Measurements from ENCODE around the gene CLEC1A. TPM values are rescaled to one million over a fixed set of nuclear protein-coding genes. Genes with fewer than 3 reads are reported as not detected.

The CLEC1A gene, protein sequence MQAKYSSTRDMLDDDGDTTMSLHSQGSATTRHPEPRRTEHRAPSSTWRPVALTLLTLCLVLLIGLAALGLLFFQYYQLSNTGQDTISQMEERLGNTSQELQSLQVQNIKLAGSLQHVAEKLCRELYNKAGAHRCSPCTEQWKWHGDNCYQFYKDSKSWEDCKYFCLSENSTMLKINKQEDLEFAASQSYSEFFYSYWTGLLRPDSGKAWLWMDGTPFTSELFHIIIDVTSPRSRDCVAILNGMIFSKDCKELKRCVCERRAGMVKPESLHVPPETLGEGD
- not detected in 2 replicates for total RNA-seq (2014; rRNA removed; shearing (Covaris generic))
- polyA plus RNA-seq (2014; cell fraction: nucleus; rRNA removed) = not detected in 2 replicates

DNA sequence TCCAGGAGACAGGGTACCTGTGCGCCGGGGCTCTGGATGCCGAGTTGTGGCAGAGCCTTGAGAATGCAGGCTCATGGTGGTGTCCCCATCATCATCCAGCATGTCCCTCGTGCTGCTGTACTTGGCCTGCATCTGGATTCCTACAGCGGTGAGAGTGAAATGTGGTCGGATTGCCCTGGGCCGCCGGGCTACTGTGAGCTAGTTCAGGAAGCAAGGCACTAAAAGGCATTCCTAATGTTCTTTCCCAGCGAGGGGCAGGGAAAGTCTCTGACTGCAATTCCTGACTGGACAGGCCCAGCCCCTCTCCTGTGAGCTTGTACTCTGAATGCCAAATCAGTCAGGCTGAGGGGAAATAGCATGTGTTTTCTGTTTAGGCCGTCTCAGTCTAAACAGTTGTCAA, at the start of gene CLEC1A:
Gene CLEC1A (minus strand): TSS at position 195 of the 400 bp plus-strand sequence. CDS start 63 bp downstream, at position 132.
- no peak for DNase-seq (ENCODE audit: extremely low read depth, low read depth)

DNA sequence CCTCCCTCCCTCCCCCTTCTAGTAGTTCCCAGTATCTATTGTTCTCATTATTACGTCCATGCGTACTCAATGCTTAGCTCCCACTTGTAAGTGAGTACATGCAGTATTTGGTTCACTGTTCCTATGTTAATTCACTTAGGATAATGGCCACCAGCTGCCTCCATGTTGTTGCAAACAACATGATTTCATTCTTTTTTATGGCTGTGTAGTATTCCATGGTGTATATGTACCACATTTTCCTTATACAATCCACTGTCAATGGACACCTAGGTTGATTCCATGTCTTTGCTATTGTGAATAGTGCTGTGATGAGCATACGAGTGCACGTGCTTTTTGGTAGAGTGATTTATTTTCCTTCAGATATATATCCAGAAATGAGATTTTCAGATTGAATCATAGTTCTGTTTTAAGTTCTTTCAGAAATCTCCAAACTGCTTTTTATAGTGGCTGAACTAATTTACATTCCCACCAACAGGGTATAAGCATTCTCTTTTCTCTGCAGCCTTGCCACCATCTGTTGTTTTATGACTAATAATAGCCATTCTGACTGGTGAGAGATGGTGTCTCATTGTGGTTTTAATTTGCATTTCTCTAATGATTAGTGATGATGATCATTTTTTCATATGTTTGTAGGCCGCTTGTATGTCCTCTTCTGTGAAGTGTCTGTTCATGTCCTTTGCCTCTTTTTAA, 49.1 kb upstream of the CLEC1A start:
- DNase-seq (ENCODE audit: extremely low read depth, low read depth) = no peak

DNA sequence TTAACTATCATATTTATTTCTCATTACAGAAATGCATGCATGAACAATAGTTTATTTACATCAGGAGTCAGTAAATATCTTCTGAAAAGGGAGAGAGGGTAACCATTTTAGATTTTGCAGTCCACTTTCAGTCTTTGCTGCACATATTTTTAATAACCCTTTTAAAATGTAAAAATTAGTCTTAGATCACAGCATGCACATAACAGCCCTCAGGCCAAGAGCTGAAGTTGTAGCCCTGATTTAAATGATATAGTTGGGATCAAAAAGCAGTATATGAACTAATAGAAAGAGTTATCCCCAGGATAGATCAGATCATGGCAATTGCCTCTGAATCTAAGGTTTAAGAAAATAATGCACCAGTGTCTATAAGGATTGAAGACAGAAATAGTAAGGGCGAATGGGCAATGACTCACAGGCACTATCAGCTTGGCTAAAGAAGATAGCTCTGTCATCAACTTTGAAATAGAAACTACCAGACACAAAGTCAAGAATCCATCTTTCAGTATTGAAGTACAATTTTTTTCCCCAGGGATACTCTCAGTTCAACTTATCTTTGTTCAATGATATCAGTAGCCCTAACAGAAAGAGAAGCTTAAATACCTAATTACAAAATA, 44.3 kb upstream of the CLEC1A start:
- no peak for DNase-seq (ENCODE audit: extremely low read depth, low read depth)

DNA sequence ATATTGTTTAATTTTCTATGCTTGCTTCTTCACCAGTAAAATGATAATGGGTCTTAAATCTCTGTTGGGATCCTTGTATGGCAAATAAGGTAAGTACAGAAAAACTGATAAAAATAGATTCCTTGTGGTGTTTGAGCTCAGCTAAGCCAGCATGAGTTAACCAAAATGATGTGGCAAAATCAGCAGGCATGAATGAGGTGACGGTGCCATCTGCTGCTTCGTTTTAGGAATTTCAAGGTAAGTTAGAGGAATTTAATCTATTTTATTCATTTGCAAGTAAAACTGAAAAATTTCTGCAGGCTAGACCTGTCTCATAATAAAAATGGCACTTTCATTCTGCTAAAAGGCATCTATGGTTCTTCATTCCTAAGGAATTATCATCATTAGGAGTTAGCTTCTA, 41.2 kb upstream of the CLEC1A start:
- DNase-seq (ENCODE audit: extremely low read depth, low read depth) = peak; percentile 53

DNA sequence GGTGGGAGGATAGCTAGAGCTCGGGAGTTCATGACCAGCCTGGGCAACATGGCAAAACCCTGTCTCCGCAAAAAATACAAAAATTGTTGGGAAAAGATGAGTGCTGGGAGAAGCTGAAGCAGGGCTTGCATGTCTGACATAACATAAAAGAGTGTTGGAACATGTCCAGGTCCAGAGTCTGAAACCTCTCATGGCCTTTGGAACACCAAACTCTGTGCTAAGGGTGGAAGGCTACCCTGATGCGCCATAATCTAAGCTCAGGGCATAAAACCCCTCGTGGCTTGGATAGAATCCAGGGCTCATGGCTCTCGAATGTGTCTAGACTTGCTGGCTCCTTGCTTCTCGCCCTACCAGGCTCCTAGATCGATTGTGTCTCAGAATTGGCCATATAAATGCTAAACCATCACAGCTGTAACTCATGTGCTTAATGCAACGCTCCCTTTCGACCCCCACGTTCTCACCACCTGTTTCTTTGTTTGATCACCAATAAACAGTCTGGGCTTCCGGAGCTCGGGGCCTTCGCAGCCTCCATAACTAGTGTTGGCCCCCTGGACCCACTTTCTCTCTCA, 37.9 kb upstream of the CLEC1A start:
- no peak for DNase-seq (ENCODE audit: extremely low read depth, low read depth)

DNA sequence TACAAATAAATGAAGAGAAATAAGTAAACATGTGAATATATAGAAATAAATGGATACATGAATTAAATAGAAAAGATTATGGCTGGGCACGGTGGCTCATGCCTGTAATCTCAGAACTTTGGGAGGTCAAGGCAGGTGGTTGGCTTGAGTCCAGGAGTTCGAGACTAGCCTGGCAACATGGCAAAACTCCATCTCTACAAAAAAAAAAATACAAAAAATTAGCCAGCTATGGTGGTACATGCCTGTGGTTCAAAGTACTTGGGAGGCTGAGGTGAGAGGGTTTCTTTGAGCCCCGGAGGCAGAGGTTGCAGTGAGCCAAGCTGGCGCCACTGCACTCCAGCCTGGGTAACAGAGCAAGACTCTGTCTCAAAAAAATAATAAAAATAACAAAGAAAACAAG, 36.3 kb upstream of the CLEC1A start:
- no peak for DNase-seq (ENCODE audit: extremely low read depth, low read depth)

DNA sequence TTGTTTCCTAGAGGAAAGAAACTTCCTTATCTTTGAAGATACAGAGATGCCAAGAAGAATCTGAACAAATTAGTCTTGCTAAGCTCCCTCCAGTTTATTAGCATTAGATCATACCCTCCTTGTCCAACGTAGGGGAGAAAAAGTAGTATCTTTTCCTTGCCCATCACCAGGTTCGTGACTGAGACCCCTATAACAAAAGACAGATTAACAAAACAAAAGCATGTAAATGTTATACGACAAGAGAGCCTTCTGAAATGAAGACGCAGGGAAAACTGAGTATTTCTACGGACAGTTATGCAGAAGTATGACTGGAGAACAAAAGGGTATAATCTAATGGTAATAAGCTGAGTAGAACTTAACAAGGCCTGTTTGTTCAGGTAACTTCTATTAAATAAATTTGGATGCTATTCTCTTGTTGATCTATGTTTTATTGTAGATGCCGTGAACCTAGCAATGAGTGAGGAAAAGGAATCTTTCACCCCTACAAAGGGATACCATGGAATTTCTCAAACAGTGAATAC, 34.1 kb upstream of the CLEC1A start:
- no peak for DNase-seq (ENCODE audit: extremely low read depth, low read depth)

DNA sequence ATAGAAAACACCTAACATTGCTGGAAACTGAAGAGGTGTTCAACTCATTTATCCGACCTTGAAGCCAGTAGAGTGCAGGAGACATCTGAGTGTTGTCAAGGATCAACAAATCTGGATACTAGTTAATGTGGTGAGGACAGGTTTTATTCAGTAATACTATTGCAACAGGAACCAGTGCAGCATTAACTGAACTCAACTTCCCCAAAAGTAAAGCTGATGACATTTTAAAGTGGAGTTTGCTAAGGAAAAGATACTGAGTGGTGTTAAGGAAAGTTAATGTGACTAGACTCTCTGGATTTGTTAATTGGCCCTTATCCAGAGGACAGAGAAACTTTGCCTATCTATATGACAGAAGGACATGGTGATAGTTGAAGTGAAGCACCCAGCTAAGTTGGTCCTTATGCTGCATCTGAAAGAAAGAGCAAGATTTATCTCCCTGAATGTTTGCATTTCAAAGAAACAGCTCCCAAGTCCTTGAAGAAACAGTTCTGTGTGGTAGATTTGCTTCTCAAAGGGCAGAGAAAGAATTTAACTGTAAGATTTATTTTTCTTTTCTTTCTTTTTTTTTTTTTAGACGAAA, 32.4 kb upstream of the CLEC1A start:
- DNase-seq (ENCODE audit: extremely low read depth, low read depth) = no peak

DNA sequence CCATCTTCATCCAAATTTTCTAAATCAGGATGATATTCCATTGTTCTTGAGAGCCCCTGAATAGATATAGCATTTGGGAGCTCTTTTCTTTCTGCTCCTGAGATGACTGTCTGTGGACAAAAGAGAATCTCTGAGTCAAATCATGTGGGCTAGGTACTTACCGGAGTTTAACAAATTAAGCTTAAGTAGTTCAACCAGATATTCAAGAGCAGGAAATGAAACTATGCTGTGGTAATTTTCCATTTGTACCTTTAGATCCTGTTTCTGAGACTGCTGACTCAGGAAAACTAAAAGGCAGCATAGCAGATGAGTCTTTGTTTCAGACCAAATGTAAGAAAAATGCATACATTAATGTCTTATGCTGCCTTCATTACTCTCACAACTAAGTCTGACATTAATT, 31.3 kb upstream of the CLEC1A start, which contains the start of gene CLEC7A:
Gene CLEC7A (minus strand): TSS at position 158 of the 400 bp plus-strand sequence. CDS start 117 bp downstream, at position 41.
- no peak for DNase-seq (ENCODE audit: extremely low read depth, low read depth)

DNA sequence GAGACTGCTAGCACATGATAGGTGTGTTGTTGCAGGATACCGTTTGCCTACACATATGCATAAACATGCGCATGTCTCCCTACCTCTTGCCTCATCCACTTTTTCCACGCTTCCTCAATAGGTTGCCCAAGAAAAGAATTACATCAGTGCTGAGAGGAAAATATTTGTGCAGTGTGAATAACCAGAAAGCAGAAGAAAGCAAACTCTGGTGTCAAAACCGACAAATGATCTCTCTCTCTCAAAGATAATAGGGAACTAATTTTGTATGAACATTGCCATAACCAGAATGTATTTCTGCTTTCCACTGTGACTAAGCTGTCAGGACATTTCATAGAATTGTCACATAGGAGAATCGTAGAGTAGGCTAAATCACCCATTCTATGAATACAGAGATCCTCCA, 29.9 kb upstream of the CLEC1A start:
- no peak for DNase-seq (ENCODE audit: extremely low read depth, low read depth)

DNA sequence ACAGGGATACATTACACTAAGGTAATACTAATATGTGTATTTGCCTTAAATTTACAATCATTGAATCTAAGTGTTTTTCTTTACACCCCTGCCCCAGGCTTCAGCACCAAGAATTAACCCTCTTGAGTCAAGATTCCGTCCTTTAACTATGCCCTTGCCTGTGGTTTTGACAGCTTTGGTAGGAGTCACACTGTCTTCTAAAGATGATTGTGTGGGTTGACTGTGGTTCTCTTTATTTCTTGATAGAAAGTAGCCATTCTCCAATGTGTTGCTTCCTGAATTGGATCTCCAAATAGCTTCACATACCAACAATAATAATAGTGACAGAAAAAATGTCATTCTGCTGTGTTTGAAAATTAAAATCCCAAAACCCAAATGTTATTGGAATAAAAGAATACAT, 27.6 kb upstream of the CLEC1A start:
- DNase-seq (ENCODE audit: extremely low read depth, low read depth) = no peak

DNA sequence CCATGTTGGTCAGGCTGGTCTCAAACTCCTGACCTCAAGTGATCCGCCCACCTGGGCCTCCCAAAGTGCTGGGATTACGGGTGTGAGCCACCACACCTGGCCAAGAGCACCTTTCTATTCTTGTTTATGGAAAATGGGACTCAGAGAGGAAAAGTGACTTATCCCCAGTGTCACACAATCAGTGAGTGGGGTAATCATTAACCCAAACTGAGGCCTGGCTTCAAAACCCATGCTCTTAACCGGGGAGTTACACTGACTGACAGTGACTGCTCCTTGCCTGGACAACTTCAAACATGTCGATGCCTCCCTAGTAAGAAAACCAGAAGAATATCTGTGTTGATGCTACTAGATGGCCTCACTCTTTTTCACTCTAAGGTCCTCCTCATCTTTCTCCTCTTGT, 23.9 kb upstream of the CLEC1A start:
- DNase-seq (ENCODE audit: extremely low read depth, low read depth) = no peak

DNA sequence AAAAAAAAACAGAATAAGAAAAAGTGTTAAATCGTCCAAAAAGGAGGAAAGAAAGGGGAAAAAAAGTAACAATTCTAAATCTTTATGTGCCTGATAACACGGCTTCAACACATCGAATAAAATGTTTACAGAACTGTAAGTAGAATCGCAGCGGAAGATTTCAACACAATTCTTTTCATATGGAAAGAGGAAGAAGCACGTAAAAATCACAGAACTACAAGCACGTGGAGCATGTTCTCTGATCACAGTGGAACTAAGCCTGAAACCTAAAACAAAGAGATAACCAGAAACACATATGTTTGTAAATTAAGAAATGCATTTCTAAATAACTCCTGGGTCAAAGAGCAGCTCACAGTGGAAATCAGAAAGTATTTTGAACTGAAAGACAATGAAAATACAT, 22.5 kb upstream of the CLEC1A start:
- no peak for DNase-seq (ENCODE audit: extremely low read depth, low read depth)

DNA sequence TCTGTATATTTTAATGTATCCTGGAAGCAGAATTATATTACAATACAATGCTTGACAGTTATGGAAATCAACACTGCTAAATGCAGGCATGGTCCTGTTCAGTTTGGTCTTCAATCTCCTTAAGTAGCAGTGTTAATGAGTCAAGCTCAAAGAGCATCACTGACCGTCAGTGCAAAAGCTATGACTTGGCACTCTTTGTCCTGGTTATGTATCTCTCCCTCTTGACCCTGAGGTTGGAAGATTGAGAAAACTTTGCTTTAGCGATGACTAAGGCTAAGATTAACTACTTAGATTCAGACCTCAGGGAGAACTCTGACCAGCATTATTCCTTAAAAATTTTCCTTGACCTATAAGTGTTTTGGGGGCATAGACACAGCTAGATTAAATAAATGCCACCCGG, 20.3 kb upstream of the CLEC1A start:
- no peak for DNase-seq (ENCODE audit: extremely low read depth, low read depth)

DNA sequence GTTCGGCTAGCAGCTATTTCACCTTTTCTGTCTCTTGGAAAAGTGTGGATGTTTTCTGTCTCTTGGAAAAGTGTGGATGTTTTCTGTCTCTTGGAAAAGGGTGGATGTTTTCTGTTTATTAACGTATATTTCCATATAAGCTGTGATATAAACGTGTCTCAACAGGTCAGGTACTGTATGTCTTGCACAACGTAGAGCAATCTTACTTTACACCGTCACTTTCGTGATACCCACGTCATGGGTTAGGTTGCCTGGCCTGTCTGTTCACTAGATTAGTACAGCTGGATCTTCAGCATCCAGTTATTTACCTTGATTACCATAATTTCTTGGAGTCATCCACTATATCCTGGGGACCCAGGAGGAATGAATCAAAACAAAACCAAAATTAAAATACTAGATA, 17.1 kb upstream of the CLEC1A start:
- no peak for DNase-seq (ENCODE audit: extremely low read depth, low read depth)

DNA sequence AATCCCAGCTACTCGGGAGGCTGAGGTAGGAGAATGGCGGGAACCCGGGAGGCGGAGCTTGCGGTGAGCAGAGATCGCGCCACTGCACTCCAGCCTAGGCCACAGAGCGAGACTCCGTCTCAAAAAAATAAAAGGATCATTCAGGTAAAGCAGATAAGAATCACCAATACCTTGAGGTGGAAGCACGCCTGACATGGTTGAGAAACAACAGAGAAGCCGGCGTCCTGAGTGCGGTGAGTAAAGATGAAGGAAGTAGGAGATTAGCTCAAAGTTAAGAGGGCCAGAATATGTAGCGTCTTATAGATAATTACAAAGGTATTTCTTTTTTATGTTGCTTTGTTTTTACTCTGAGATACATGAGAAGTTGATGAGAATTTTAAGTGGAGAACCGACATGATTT, 16.5 kb upstream of the CLEC1A start:
- no peak for DNase-seq (ENCODE audit: extremely low read depth, low read depth)

DNA sequence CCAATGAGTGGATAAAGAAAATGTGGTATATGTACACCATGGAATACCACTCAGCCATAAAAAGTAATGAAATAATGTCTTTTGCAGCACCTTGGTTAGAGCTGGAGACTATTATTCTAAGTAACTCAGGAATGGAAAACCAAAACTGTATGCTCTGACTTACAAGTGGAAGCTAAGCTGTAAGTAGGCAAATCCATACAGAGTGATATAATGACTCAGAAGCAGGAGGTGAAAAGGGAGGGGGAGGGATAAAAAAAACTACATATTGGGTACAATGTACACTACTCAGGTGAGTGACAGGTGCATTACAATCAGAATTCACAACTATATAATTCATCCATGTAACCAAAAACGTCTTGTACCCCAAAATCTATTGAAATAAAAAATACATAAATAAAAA, 15.1 kb upstream of the CLEC1A start:
- no peak for DNase-seq (ENCODE audit: extremely low read depth, low read depth)

DNA sequence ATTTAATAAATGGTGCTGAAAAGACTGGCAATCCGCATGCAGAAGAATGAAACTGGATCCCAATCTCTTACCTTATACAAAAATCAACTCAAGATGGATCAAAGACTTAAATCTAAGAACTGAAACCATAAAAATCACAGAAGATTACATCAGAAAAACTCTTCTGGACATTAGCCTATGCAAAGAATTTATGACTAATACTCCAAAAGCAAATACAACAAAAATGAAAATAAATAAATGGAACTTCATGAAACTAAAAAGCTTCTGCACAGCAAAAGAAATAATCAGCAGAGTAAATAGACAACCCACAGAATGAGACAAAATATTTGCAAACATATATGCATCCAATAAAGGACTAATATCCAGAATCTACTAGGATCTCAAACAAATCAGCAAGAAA, 14.3 kb upstream of the CLEC1A start:
- no peak for DNase-seq (ENCODE audit: extremely low read depth, low read depth)

DNA sequence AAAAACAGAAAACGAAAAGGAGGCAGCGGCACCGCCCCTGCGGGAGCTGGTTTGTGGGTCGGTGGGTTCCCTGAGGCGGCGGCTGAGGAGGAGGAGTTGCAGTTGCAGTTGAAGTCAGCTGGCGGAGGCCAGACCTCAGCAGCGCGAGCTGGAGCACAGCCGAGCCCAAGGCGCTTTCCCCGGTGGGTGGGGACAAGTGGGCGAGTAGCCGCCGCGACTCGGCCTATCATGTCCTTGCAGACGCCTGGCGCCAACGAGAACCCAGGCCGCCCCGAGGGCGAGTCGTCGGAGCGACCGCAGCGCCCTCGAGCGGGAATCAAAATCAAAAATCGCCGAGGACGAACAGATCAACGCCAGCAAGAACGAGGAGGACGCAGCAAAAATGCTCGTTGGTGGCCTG, 12.7 kb upstream of the CLEC1A start:
- DNase-seq (ENCODE audit: extremely low read depth, low read depth) = no peak

DNA sequence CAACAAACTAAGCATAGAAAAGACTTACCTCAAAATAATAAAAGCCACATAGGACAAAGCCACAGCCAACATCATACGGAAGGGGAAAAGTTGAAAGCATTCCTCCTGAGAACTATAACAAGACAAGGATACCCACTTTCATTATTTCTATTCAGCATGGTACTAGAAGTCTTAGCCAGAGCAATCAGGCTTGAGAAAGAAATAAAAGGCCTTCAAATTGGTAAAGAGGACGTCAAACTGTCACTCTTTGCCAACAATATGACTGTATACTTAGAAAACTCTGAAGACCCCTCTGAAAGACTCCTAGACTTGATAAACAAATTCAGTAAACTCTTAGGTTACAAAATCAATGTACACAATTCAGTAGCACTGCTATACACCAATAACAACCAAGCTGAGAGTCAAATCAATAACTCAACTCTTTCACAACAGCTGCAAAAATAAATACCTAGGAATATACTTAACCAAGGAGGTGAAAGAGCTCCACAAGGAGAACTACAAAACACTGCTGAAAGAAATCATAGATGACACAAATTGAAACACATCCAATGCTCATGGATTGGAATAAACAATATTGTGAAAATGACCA, 11.6 kb upstream of the CLEC1A start:
- DNase-seq (ENCODE audit: extremely low read depth, low read depth) = no peak

DNA sequence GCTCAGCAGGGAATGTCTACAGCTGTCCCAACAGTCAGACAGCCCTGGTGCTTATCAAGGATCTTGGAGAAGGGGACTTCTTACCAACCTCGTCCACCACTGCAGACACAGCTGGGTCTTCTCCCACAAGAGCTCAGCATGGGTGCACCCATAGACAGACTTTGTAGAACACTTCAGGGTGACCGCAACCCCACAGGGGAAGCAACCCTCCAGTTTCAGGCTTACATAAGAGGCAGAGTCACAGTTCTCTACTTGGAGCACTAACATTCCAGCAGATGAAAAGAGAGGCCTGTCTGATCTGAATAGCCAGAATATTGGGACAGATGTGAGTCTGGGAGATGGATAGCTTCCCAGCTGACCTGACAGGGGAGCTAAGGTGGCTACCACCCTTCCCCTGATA, 3.5 kb upstream of the CLEC1A start:
- DNase-seq (ENCODE audit: extremely low read depth, low read depth) = no peak
